Kidney epithelial cell (primary cell): ENCODE data around the gene ZNF831. TPM values are rescaled to one million over a fixed set of nuclear protein-coding genes. Genes with fewer than 3 reads are reported as not detected.

ENCODE experiments used
- DNase-seq: peaks from one replicate; pipeline ENCODE4 v3.0.0-alpha.2; 2010; ENCODE audit warnings: low read depth
- H3K27me3 ChIP-seq: 2 replicates; pipeline ENCODE4 v1.6.0; 2011; ENCODE audit warnings: low read length; ENCODE audit not compliant: control insufficient read depth, insufficient read depth
- H3K36me3 ChIP-seq: 2 replicates; pipeline ENCODE4 v1.5.1; 2011; ENCODE audit warnings: low read length; ENCODE audit not compliant: control insufficient read depth, insufficient read depth
- H3K4me3 ChIP-seq: 2 replicates; pipeline ENCODE4 v1.5.1; 2011; ENCODE audit warnings: low read depth, mild to moderate bottlenecking, control low read depth, low read length
- total RNA-seq: library from RNA; depleted of rRNA; stranded (reverse); fragments of >200 nt; gene quantifications from 2 replicates; pipeline ENCODE4 v1.2.3, GENCODE V29; 2015
- TF ChIP-seq, protein P1 (sequence below): IDR thresholded peaks from 2 replicates; pipeline ENCODE4 v1.5.1; 2011; ENCODE audit warnings: mild to moderate bottlenecking, moderate library complexity, low read length, control low read depth, inconsistent platforms; ENCODE audit not compliant: insufficient read depth, poor library complexity, severe bottlenecking

Gene ZNF831
- total RNA-seq, 1 donor from 2014 or later = not detected

DNA sequence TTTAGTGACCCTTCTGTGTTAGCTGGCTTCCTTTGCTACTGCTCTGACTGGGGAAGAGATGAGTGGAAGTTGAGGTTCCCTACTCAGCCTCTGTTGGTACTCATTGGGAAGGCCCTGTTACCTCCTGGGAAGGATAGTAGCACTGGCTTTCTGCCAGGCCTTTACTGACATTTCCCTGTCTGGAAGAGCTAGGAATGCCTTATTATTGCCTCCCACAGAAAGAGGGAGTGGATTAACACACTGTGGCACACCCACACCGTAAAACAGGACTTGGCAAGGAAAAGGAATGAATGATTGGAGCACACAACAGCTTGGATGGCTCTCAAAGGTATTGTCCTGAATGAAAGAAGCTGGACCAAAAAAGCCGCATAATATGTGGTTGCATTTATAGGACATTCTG, 12.2 kb downstream of the ZNF831 start:
- H3K36me3 ChIP-seq = no peaks in the 10 kb centered on the region
- H3K27me3 ChIP-seq = no peaks in the 10 kb centered on the region
- H3K4me3 ChIP-seq = no peak overlapping the region
- DNase-seq = no peak
- TF ChIP-seq, protein P1, sequence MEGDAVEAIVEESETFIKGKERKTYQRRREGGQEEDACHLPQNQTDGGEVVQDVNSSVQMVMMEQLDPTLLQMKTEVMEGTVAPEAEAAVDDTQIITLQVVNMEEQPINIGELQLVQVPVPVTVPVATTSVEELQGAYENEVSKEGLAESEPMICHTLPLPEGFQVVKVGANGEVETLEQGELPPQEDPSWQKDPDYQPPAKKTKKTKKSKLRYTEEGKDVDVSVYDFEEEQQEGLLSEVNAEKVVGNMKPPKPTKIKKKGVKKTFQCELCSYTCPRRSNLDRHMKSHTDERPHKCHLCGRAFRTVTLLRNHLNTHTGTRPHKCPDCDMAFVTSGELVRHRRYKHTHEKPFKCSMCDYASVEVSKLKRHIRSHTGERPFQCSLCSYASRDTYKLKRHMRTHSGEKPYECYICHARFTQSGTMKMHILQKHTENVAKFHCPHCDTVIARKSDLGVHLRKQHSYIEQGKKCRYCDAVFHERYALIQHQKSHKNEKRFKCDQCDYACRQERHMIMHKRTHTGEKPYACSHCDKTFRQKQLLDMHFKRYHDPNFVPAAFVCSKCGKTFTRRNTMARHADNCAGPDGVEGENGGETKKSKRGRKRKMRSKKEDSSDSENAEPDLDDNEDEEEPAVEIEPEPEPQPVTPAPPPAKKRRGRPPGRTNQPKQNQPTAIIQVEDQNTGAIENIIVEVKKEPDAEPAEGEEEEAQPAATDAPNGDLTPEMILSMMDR = no peak

DNA sequence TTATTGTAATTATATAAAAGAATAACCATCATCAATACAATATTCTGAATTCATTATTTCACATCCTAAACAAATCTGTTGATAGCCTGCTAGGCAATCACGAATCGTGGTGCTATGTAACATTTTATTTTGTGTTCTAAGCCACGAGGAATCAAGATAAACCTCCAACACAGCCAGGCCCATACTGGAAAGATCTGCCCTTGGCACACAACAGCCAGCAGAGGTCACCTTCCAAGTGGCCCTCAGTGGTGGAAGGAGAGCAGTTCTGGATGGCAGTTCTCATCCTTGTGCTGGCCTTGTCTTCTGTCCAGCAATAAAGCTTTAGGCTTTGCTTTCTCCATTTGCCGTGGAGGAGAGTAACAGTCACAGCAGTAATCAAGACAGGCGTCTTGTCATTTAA, 13.2 kb downstream of the ZNF831 start:
- TF ChIP-seq, protein P1 = no peak
- no peak overlapping the region for H3K4me3 ChIP-seq
- H3K27me3 ChIP-seq = no peaks in the 10 kb centered on the region
- DNase-seq = no peak
- no peaks in the 10 kb centered on the region for H3K36me3 ChIP-seq

DNA sequence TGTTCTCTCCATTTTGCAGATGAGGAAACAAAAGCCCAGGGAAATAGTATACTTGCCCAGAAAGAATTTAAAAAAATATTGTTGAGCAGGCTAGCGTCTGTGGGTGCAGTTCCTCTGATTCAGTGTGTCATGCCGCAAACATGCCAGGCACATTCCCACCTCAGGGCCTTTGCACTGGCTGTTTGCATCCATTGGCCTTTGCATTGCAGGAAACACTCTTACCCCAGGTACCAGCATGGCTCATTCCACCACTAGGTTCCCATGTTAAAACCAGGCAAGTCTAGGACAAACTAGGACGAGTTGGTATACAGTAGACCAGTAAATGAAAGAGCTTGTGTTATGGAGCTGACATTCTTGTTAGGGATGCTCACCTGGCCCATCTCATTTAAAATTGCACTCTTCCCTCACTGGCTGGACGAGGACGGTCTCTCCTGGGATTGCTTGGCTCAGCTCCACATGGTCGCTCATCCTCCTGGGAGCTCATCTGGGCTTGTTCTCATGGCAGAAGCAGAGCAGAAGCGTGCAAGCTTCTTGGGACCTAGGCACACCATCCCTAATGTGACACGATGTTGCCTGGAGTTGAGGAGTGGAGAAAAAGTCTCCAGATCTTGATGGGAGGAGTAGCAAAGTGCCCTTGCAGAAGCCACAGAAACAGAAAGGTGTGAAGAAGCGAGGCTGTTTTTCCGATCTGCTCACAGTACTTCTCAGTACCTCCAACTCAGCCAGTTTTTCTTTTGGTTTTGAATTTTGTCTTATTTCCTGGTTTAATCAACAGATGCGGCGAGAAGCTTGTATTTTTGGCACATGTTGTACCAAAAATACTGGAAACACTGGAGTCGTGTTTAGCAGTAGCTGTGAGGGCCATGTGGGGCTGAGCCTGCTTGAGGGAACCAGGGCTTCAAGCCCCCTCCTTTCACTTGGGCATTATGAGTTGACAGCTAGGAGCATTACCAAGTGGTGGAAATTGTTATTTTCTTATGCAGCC, 13.9 kb downstream of the ZNF831 start:
- TF ChIP-seq, protein P1 = no peak
- DNase-seq = no peak
- H3K36me3 ChIP-seq = no peaks in the 10 kb centered on the region
- H3K4me3 ChIP-seq = no peak overlapping the region
- H3K27me3 ChIP-seq = no peaks in the 10 kb centered on the region

DNA sequence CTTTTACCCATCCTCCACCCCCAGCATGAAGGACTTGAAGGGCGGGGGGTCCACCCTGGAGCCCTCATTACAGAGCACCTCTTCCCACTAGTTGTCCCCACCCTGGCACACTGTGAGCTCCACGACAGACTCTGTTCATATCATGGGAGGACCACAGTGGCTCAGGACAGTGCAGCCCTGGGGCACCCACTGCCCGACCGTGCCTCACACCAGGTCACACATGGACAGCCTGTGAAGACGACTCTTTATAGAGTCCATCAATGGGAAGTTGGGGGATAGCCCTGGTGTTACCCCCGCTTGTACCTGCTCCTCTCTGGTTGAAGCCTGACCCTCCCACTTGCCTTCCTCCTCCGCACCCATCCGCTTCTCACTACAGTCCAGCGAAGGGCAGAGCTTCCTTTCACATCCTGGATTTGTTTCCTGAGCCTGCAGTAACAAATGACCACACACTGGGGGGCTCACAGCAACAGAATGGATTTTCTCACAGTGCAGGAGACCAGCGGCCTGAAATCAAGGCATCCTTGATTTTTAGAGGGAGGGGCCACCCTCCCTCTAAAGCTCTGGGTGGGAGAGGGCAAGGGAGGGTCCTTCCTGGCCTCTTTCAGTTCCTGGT, 15.5 kb downstream of the ZNF831 start:
- no peak overlapping the region for H3K4me3 ChIP-seq
- H3K36me3 ChIP-seq = no peaks in the 10 kb centered on the region
- no peak for DNase-seq
- TF ChIP-seq, protein P1 = no peak
- no peaks in the 10 kb centered on the region for H3K27me3 ChIP-seq

DNA sequence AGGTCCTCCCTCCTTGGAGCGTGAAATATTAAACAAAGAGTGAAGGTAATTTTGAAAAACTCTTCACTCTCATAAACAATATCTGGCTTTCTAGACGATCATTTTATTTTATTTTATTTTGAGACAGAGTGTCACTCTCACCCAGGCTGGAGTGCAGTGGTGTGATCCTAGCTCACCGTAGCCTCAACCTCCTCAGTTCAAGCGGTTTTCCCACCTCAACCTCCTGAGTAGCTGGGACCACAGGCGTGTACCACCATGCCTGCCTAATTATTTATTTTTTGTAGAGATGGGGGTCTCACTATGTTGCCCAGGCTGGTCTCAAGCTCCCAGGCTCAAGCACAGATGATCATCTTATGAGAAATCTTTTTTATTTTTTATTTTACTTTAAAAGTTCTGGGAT, 16.4 kb downstream of the ZNF831 start:
- no peak for DNase-seq
- TF ChIP-seq, protein P1 = no peak
- H3K27me3 ChIP-seq = no peaks in the 10 kb centered on the region
- no peaks in the 10 kb centered on the region for H3K36me3 ChIP-seq
- H3K4me3 ChIP-seq = no peak overlapping the region
